Urinary bladder (tissue), 4 donors: ENCODE data around the gene KPTN. TPM values are rescaled to one million over a fixed set of nuclear protein-coding genes. Genes with fewer than 3 reads are reported as not detected.

ENCODE experiments used
- DNase-seq: peaks from one replicate; pipeline ENCODE4 v3.0.0-alpha.2; 2015; ENCODE audit errors: extremely low spot score
- H3K27ac ChIP-seq: one replicate; pipeline ENCODE4 v1.5.1; 2013; ENCODE audit warnings: low read depth, mild to moderate bottlenecking, moderate library complexity
- H3K36me3 ChIP-seq: one replicate; pipeline ENCODE4 v1.6.1; 2013; ENCODE audit warnings: mild to moderate bottlenecking, moderate library complexity; ENCODE audit not compliant: insufficient read depth
- H3K4me1 ChIP-seq: one replicate; pipeline ENCODE4 v1.6.1; 2013; ENCODE audit warnings: mild to moderate bottlenecking, moderate library complexity; ENCODE audit not compliant: insufficient read depth
- H3K4me3 ChIP-seq: one replicate; pipeline ENCODE4 v1.5.1; 2013; ENCODE audit warnings: low read depth, low read length
- WGBS: extraction: QIAGEN DNeasy Blood & Tissue Kit; methylation state at CpG from one replicate; pipeline ENCODE4 v1.1.7; 2013; 5-methylcytosine and 5-hydroxymethylcytosine counted together
- polyA plus RNA-seq: library from polyadenylated mRNA; stranded (reverse); fragments of 200-250 nt; gene quantifications from one replicate; pipeline ENCODE4 v1.2.3, GENCODE V29; 2013
- total RNA-seq: library from RNA; depleted of rRNA; stranded (reverse); fragments of >200 nt; gene quantifications from one replicate; pipeline ENCODE4 v1.2.3, GENCODE V29; 2014
- donor health status: healthy with polysubstance abuse.
- donor health status: healthy.

KPTN gene
- total and polyA plus RNA-seq, 2 donors = 3.0 to 10.2 TPM

- WGBS = 32% methylated on average over 17 of the region's 17 CpGs
- H3K27ac ChIP-seq = no peak overlapping the region
- H3K36me3 ChIP-seq = no peaks in the 10 kb centered on the region
- no peaks in the 10 kb centered on the region for H3K4me1 ChIP-seq
- DNase-seq = no peak
- H3K4me3 ChIP-seq = no peak overlapping the region
Measured at GRCh38 chr19:47436712-47437401, 47.2 kb downstream of the KPTN start.

- H3K4me1 ChIP-seq = no peaks in the 10 kb centered on the region
- H3K27ac ChIP-seq = no peak overlapping the region
- WGBS = 81% methylated on average over 6 of the region's 6 CpGs
- no peak for DNase-seq
- no peak overlapping the region for H3K4me3 ChIP-seq
- H3K36me3 ChIP-seq = no peaks in the 10 kb centered on the region
Measured at GRCh38 chr19:47435883-47436417, 48.1 kb downstream of the KPTN start.

GRCh38 chr19:47435196-47435595 is 48.8 kb downstream of the KPTN start:
- Histone ChIP-seq H3K4me1 (no peaks in the 10 kb centered on the region), H3K36me3 (no peaks in the 10 kb centered on the region), H3K27ac (no peak overlapping the region), H3K4me3 (no peak overlapping the region)
- no peak for DNase-seq
- 62% methylated on average over 16 of the region's 16 CpGs for WGBS

- H3K36me3 ChIP-seq = no peaks in the 10 kb centered on the region
- no peak overlapping the region for H3K4me3 ChIP-seq
- no peak overlapping the region for H3K27ac ChIP-seq
- 73% methylated on average over 7 of the region's 7 CpGs for WGBS
- no peak for DNase-seq
- peaks cover 2% of the 10 kb centered on the region for H3K4me1 ChIP-seq
Measured at GRCh38 chr19:47434088-47434487, 49.9 kb downstream of the KPTN start.

- DNase-seq = no peak
- Histone ChIP-seq H3K36me3 (no peaks in the 10 kb centered on the region), H3K27ac (no peak overlapping the region), H3K4me3 (no peak overlapping the region), H3K4me1 (peaks cover 2% of the 10 kb centered on the region)
- 52% methylated on average over 1 of the region's 1 CpG for WGBS
Measured at GRCh38 chr19:47433121-47433520, 50.9 kb downstream of the KPTN start.

GRCh38 chr19:47432499-47432898 is 51.5 kb downstream of the KPTN start:
- Histone ChIP-seq H3K4me3 (no peak overlapping the region), H3K4me1 (peaks cover 2% of the 10 kb centered on the region), H3K27ac (no peak overlapping the region), H3K36me3 (no peaks in the 10 kb centered on the region)
- DNase-seq = no peak

- no peak overlapping the region for H3K27ac ChIP-seq
- DNase-seq = no peak
- 79% methylated on average over 18 of the region's 18 CpGs for WGBS
Measured at GRCh38 chr19:47432091-47432490, 51.9 kb downstream of the KPTN start.

GRCh38 chr19:47430041-47430802 is 53.8 kb downstream of the KPTN start:
- Histone ChIP-seq H3K4me1 (peaks cover 2% of the 10 kb centered on the region), H3K36me3 (no peaks in the 10 kb centered on the region), H3K27ac (no peak overlapping the region), H3K4me3 (no peak overlapping the region)
- 15% methylated on average over 69 of the region's 69 CpGs for WGBS
- DNase-seq = no peak

More at GRCh38 chr19:47432091-47432490, 51.9 kb downstream of the KPTN start:
- H3K4me1 ChIP-seq = peaks cover 2% of the 10 kb centered on the region
- H3K4me3 ChIP-seq = no peak overlapping the region
- H3K36me3 ChIP-seq = no peaks in the 10 kb centered on the region

- H3K4me3 ChIP-seq = no peak overlapping the region
- no peak overlapping the region for H3K27ac ChIP-seq
- H3K36me3 ChIP-seq = no peaks in the 10 kb centered on the region
- whole genome bisulfite sequencing = 28% methylated on average over 20 of the region's 20 CpGs
- DNase-seq = no peak
- peaks cover 2% of the 10 kb centered on the region for H3K4me1 ChIP-seq
Measured at GRCh38 chr19:47429140-47429793, 54.8 kb downstream of the KPTN start.

- H3K4me1 ChIP-seq = peaks cover 2% of the 10 kb centered on the region
- no peak overlapping the region for H3K27ac ChIP-seq
- no peak overlapping the region for H3K4me3 ChIP-seq
- DNase-seq = peak; percentile 90
- WGBS = under 1% methylated on average over 27 of the region's 27 CpGs
- H3K36me3 ChIP-seq = no peaks in the 10 kb centered on the region
Measured at GRCh38 chr19:47428177-47428894, 55.7 kb downstream of the KPTN start.

GRCh38 chr19:47427241-47428176 is 56.5 kb downstream of the KPTN start:
- no peak overlapping the region for H3K27ac ChIP-seq
- peaks cover 2% of the 10 kb centered on the region for H3K4me1 ChIP-seq
- no peak overlapping the region for H3K4me3 ChIP-seq
- no peaks in the 10 kb centered on the region for H3K36me3 ChIP-seq
- DNase-seq = peak; percentile 50
- 5% methylated on average over 17 of the region's 17 CpGs for WGBS
